Heart right ventricle (tissue), 16 donors: ENCODE results near the gene HIVEP3. TPM values are rescaled to one million over a fixed set of nuclear protein-coding genes. Genes with fewer than 3 reads are reported as not detected.

Experiments
- ATAC-seq, 8 donors: fragments of 200-7000 bp; cut with Tn5 transposase; one replicate each; pipeline ENCODE4 v1.9.1; 2020; ENCODE audit warnings: mild to moderate bottlenecking in 8 of 8, moderate library complexity in 8 of 8, moderate number of reproducible peaks in 1 of 8
- DNase-seq, 2 donors: peaks; one replicate each; pipeline ENCODE4 v3.0.0-alpha.2; 2020
- H3K27ac ChIP-seq, 10 donors: fragments of 200-600 bp; sonication (generic) in 2 of 10; one replicate each; pipeline versions ENCODE4 v1.5.0 to v1.8.0; 2020 to 2022; ENCODE audit warnings: mild to moderate bottlenecking in 3 of 10
- H3K27me3 ChIP-seq, 7 donors: fragments of 200-600 bp; one replicate each; pipeline ENCODE4 v1.8.0; 2021 to 2022; ENCODE audit warnings: mild to moderate bottlenecking in 2 of 7
- H3K36me3 ChIP-seq, 9 donors: fragments of 200-600 bp; sonication (generic) in 1 of 9; one replicate each; pipeline versions ENCODE4 v1.5.0 to v1.8.0; 2020 to 2022; ENCODE audit warnings: mild to moderate bottlenecking in 2 of 9
- H3K4me1 ChIP-seq, 9 donors: fragments of 200-600 bp; sonication (generic) in 1 of 9; one replicate each; pipeline versions ENCODE4 v1.5.0 to v1.8.0; 2020 to 2022; ENCODE audit warnings: mild to moderate bottlenecking in 4 of 9
- H3K4me3 ChIP-seq, 10 donors: fragments of 200-600 bp; sonication (generic) in 2 of 10; one replicate each; pipeline versions ENCODE4 v1.5.0 to v1.8.0; 2020 to 2022; ENCODE audit warnings: mild to moderate bottlenecking in 7 of 10, moderate library complexity in 2 of 10
- H3K9me3 ChIP-seq, 11 donors: fragments of 200-600 bp in 10 of 11; sonication (generic) in 2 of 11; one replicate each; pipeline versions ENCODE4 v1.5.0 to v1.8.0; 2013 to 2022; ENCODE audit warnings: mild to moderate bottlenecking in 2 of 11, control low read depth in 1 of 11, moderate library complexity in 1 of 11
- WGBS, 2 donors: extraction: QIAGEN DNeasy Blood & Tissue Kit; methylation state at CpG; one replicate each; pipeline ENCODE4 v1.1.7; 2013; ENCODE audit warnings: inconsistent platforms in 1 of 2; 5-methylcytosine and 5-hydroxymethylcytosine counted together
- intact Hi-C, 10 donors: fragments of 100-400 bp; cut with DNase I; formaldehyde crosslinking; loops; one replicate each; pipeline versions ENCODE4 v1.11.1 to v1.14.2; 2022
- polyA plus RNA-seq, 2 donors: library from polyadenylated mRNA; stranded (reverse); fragments of 200-250 nt; gene quantifications; one replicate each; pipeline ENCODE4 v1.2.3, GENCODE V29; 2013
- total RNA-seq, 10 donors: library from RNA; stranded (reverse); fragmentation: NEBNext Ultra II Directional in 3 of 10; extraction: Animal tissue kit (Norgen Biotek cat#: 25700) in 3 of 10; gene quantifications; one replicate each; pipeline versions ENCODE4 v1.2.1 to v1.2.4, GENCODE V29; 2021 to 2023
- TF ChIP-seq, protein P1 (sequence below), 9 donors: fragments of 200-600 bp; sonication (generic) in 2 of 9; IDR thresholded peaks; one replicate each; pipeline versions ENCODE4 v1.5.0 to v1.8.0; 2021 to 2022; ENCODE audit warnings: antibody characterized with exemption in 9 of 9, mild to moderate bottlenecking in 5 of 9, moderate library complexity in 1 of 9
- donor health status: Arrhythmogenic right ventricular cardiomyopathy.
- donor health status: ischemic (EF 13 %, LVEDD 7.1; RV severe dilation, severe dysfunction).
- donor health status: healthy with polysubstance abuse.
- donor health status: DM: no; HTN: yes; CAD: no.
- donor health status: DM: no; HTN: no; CAD: no.
- donor health status: ischemic (EF 25% LVEDD 6.9; RV normal size, moderate dysfunction).
- donor health status: ischemic (EF 25% LVEDD 5.7; RV mildly dilated, moderate dysfunction).
- donor health status: healthy.
- donor health status: DM: yes; HTN: yes; CAD: no.
- donor health status: Ischemic cardiomyopathy.
- donor health status: ischemic (EF 35%, LVEDD 5.7; RV mildly dilated, moderate dysfunction).
- donor health status: nonischemic (EF 11% LVEDD 7.7; RV severe dilation, severe dysfunction).
- donor health status: DM: yes; HTN: yes; CAD: no.
- donor health status: PGD.
- donor health status: ischemic (EF 29% LVEDD 5.4; RV normal size, mild dysfunction).
- donor health status: nonischemic (EF 23%, LVEDD 6.1; RV moderate dilation, normal function).

Gene HIVEP3
- total and polyA plus RNA-seq, 12 donors: 2.6 to 7.5 (median 5.2) TPM

GRCh38 chr1:41529621-41530395, 388.9 kb downstream of the HIVEP3 start:
- Histone ChIP-seq H3K4me1 (no peaks in the 10 kb centered on the region), H3K9me3 (no peaks in the 10 kb centered on the region), H3K27ac (no peak overlapping the region), H3K4me3 (no peak overlapping the region), H3K36me3 (peaks cover 0 to 1% (median 0%) of the 10 kb centered on the region in 9 donors), H3K27me3 (no peaks in the 10 kb centered on the region)
- DNase-seq (no peak), ATAC-seq (no peak)
- TF ChIP-seq, protein P1, sequence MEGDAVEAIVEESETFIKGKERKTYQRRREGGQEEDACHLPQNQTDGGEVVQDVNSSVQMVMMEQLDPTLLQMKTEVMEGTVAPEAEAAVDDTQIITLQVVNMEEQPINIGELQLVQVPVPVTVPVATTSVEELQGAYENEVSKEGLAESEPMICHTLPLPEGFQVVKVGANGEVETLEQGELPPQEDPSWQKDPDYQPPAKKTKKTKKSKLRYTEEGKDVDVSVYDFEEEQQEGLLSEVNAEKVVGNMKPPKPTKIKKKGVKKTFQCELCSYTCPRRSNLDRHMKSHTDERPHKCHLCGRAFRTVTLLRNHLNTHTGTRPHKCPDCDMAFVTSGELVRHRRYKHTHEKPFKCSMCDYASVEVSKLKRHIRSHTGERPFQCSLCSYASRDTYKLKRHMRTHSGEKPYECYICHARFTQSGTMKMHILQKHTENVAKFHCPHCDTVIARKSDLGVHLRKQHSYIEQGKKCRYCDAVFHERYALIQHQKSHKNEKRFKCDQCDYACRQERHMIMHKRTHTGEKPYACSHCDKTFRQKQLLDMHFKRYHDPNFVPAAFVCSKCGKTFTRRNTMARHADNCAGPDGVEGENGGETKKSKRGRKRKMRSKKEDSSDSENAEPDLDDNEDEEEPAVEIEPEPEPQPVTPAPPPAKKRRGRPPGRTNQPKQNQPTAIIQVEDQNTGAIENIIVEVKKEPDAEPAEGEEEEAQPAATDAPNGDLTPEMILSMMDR (IDR thresholded peaks at IDR 0.05): no peak
- WGBS, 2 donors: 90 to 95% methylated on average over 23 of the region's 23 CpGs
- intact Hi-C loops: no loop called here

- H3K27ac ChIP-seq: no peak overlapping the region
- WGBS, 2 donors: 60 to 83% methylated on average over 7 of the region's 7 CpGs
- no peak overlapping the region for H3K4me3 ChIP-seq
- no peaks in the 10 kb centered on the region for H3K4me1 ChIP-seq
- DNase-seq (no peak), ATAC-seq (no peak)
- intact Hi-C loops: no loop called here
- H3K27me3 ChIP-seq: no peaks in the 10 kb centered on the region
- TF ChIP-seq, protein P1 (IDR thresholded peaks at IDR 0.05): no peak
- no peaks in the 10 kb centered on the region for H3K9me3 ChIP-seq
- H3K36me3 ChIP-seq: peaks cover 0 to 7% (median 0%) of the 10 kb centered on the region in 9 donors
These were observed 389.8 kb downstream of the HIVEP3 start for GRCh38 chr1:41528726-41529605.

- WGBS, 2 donors: 95% methylated on average over 3 of the region's 3 CpGs
- TF ChIP-seq, protein P1 (IDR thresholded peaks at IDR 0.05): no peak
- H3K36me3 ChIP-seq: peaks cover 0 to 8% (median 0%) of the 10 kb centered on the region in 9 donors
- DNase-seq (no peak), ATAC-seq (no peak)
- H3K4me1 ChIP-seq: no peaks in the 10 kb centered on the region
- no peaks in the 10 kb centered on the region for H3K27me3 ChIP-seq
- H3K27ac ChIP-seq: no peak overlapping the region
- intact Hi-C loops: no loop called here
- no peak overlapping the region for H3K4me3 ChIP-seq
- no peaks in the 10 kb centered on the region for H3K9me3 ChIP-seq
These were observed 390.6 kb downstream of the HIVEP3 start for GRCh38 chr1:41528106-41528505.

DNA sequence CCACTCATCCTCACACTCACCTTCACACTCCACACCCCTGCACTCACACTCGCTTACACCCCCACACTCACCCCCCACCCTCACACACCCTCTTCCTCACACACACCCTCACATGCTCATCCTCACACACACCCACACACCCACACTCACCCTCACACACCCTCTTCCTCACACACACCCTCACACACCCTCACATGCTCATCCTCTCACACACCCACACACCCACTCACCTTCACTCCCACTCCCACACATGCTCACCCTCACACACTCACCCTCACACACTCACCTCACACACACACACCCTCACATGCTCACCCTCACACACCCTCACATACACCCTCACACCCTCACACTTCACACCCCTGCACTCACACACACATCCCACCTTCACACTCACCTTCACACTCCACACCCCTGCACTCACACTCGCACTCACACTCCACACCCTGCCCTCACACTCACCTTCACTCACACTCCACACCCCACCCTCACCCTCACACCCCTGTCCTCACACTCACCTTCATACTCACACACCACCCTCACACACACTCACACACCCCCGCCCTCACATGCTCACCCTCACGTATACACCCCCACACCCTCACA, 391.7 kb downstream of the HIVEP3 start:
- Histone ChIP-seq H3K27ac (no peak overlapping the region), H3K9me3 (no peaks in the 10 kb centered on the region), H3K36me3 (peaks cover 0 to 16% (median 0%) of the 10 kb centered on the region in 9 donors), H3K27me3 (no peaks in the 10 kb centered on the region), H3K4me3 (no peak overlapping the region), H3K4me1 (no peaks in the 10 kb centered on the region)
- intact Hi-C loops: no loop called here
- ATAC-seq: no peak
- WGBS, 2 donors: 98 to 99% methylated on average over 4 of the region's 4 CpGs
- TF ChIP-seq, protein P1 (IDR thresholded peaks at IDR 0.05): no peak
- no peak for DNase-seq
